PC-9 (cell line): ENCODE data around the gene GALR1. TPM values are rescaled to one million over a fixed set of nuclear protein-coding genes. Genes with fewer than 3 reads are reported as not detected.

Source experiments
- BruUV-seq: library from RNA; stranded (reverse); fragments of 400-500 nt; replicated peaks from 2 replicates; lab custom pipeline; 2021; lab: Mats Ljungman, UMichigan
- CTCF ChIA-PET: fragments of 300-600 bp; sonication (Branson Sonifier 250); formaldehyde crosslinking; loops from one replicate; lab custom pipeline; 2022; ENCODE audit warnings: antibody characterized with exemption; lab: Charles Lee
- POLR2A ChIA-PET: fragments of 300-600 bp; sonication (Branson Sonifier 250); formaldehyde crosslinking; loops from one replicate; lab custom pipeline; 2022; ENCODE audit warnings: antibody characterized with exemption; ENCODE audit not compliant: unreplicated experiment; lab: Charles Lee
- DNase-seq, 2 experiments: peaks; one replicate each; pipeline versions ENCODE4 v3.0.0 to v3.0.0-alpha.2; 2015 to 2022; ENCODE audit warnings: mixed read lengths in 1 of 2
- H2AFZ ChIP-seq: fragments of 200-600 bp; sonication (generic); 2 replicates; pipeline ENCODE4 v1.8.1; 2017; ENCODE audit warnings: antibody characterized with exemption
- H3F3A ChIP-seq: fragments of 200-600 bp; sonication (generic); 2 replicates; pipeline ENCODE4 v1.8.1; 2017; ENCODE audit warnings: antibody characterized with exemption, mild to moderate bottlenecking, low read depth; ENCODE audit not compliant: insufficient read depth
- H3K27ac ChIP-seq: fragments of 200-600 bp; sonication (generic); 2 replicates; pipeline ENCODE4 v1.6.1; 2016; ENCODE audit warnings: mixed run types
- H3K27me3 ChIP-seq: fragments of 200-600 bp; sonication (generic); 2 replicates; pipeline ENCODE4 v1.6.1; 2016; ENCODE audit warnings: low read depth, mixed run types; ENCODE audit not compliant: insufficient read depth
- H3K36me3 ChIP-seq: fragments of 200-600 bp; sonication (generic); 2 replicates; pipeline ENCODE4 v1.6.1; 2016; ENCODE audit warnings: low read depth, mixed run types
- H3K4me1 ChIP-seq: fragments of 200-600 bp; sonication (generic); replicated peaks from 2 replicates; pipeline ENCODE4 v1.6.1; 2016; ENCODE audit warnings: mixed run types; ENCODE audit not compliant: insufficient read depth
- H3K4me2 ChIP-seq: fragments of 200-600 bp; sonication (generic); 2 replicates; pipeline ENCODE4 v1.6.1; 2017; ENCODE audit warnings: mixed run types
- H3K4me3 ChIP-seq: fragments of 200-600 bp; sonication (generic); 2 replicates; pipeline ENCODE4 v1.6.1; 2016; ENCODE audit warnings: mixed run types
- H3K79me2 ChIP-seq: fragments of 200-600 bp; sonication (generic); 2 replicates; pipeline ENCODE4 v1.6.1; 2017; ENCODE audit warnings: low read depth, mixed run types
- H3K9me2 ChIP-seq: fragments of 200-600 bp; sonication (generic); 2 replicates; pipeline ENCODE4 v1.8.1; 2017; ENCODE audit warnings: mild to moderate bottlenecking; ENCODE audit not compliant: insufficient read depth
- H3K9me3 ChIP-seq: fragments of 200-600 bp; sonication (generic); 2 replicates; pipeline ENCODE4 v1.8.1; 2016; ENCODE audit warnings: low read depth; ENCODE audit not compliant: insufficient read depth
- H4K20me1 ChIP-seq: fragments of 200-600 bp; sonication (generic); 2 replicates; pipeline ENCODE4 v1.8.1; 2017; ENCODE audit not compliant: insufficient read depth
- EZH2 ChIP-seq: fragments of 200-600 bp; sonication (generic); IDR thresholded peaks from 2 replicates; pipeline ENCODE4 v1.8.0; 2017; ENCODE audit warnings: antibody characterized with exemption, low read depth
- intact Hi-C: fragments of 100-400 bp; cut with micrococcal nuclease; formaldehyde crosslinking; loops from one replicate; pipeline ENCODE4 v1.10.0; 2022; ENCODE audit not compliant: unreplicated experiment
- total RNA-seq: library from RNA; stranded (reverse); gene quantifications from 2 replicates; pipeline ENCODE4 v1.2.3, GENCODE V29; 2021
- TF ChIP-seq, protein P1 (sequence below): fragments of 200-600 bp; sonication (generic); conservative IDR thresholded peaks from 2 replicates; pipeline ENCODE4 v1.6.1; 2017; ENCODE audit warnings: mixed run types, antibody characterized with exemption, mild to moderate bottlenecking, moderate library complexity

Gene GALR1
- total RNA-seq, 1 experiment from 2014 or later, result not detected

DNA sequence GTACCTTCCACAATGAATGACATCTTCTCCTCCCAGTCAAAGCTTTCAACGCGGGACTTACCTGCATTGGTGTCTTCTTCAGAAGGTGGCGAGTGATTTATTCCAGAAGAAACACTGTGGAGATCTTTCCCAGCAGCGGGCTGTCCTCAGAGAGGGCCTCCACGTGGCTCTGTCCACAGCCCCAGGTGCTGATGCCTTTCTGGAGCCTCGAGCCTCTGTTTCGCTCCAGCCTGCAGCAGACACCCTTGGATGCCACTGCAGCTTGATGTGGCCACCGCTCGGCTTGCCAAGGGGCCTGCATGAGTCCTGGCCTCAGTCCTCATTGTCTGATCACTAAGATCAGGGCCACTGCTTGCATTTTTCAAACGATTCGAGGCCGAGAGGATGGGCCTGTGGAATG lies 46.6 kb upstream of the GALR1 start:
- Histone ChIP-seq H3K27me3 (no peaks in the 10 kb centered on the region), H3K9me3 (no peaks in the 10 kb centered on the region), H2AFZ (no peak overlapping the region), H3K9me2 (no peaks in the 10 kb centered on the region), H3K4me1 (0 out of 2 replicates have a peak, but pooled peaks cover 6% of the 10 kb centered on the region), H3K4me3 (no peak overlapping the region), H3K79me2 (no peaks in the 10 kb centered on the region), H4K20me1 (no peaks in the 10 kb centered on the region), H3F3A (no peaks in the 10 kb centered on the region), H3K27ac (no peak overlapping the region), H3K36me3 (no peaks in the 10 kb centered on the region), H3K4me2 (no peak overlapping the region)
- BruUV-seq, result no TSS peak
- TF ChIP-seq, protein P1, sequence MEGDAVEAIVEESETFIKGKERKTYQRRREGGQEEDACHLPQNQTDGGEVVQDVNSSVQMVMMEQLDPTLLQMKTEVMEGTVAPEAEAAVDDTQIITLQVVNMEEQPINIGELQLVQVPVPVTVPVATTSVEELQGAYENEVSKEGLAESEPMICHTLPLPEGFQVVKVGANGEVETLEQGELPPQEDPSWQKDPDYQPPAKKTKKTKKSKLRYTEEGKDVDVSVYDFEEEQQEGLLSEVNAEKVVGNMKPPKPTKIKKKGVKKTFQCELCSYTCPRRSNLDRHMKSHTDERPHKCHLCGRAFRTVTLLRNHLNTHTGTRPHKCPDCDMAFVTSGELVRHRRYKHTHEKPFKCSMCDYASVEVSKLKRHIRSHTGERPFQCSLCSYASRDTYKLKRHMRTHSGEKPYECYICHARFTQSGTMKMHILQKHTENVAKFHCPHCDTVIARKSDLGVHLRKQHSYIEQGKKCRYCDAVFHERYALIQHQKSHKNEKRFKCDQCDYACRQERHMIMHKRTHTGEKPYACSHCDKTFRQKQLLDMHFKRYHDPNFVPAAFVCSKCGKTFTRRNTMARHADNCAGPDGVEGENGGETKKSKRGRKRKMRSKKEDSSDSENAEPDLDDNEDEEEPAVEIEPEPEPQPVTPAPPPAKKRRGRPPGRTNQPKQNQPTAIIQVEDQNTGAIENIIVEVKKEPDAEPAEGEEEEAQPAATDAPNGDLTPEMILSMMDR, result no peak
- TF ChIP-seq EZH2, result no peak
- ChIA-PET CTCF (no interaction called here), POLR2A (no interaction called here)
- no peak for DNase-seq
- intact Hi-C loops, result no loop called here

- Histone ChIP-seq H3K9me2 (no peaks in the 10 kb centered on the region), H3K4me2 (no peak overlapping the region), H3K27ac (no peak overlapping the region), H3K27me3 (no peaks in the 10 kb centered on the region), H3K79me2 (no peaks in the 10 kb centered on the region), H2AFZ (no peak overlapping the region), H3K4me3 (no peak overlapping the region), H3K9me3 (no peaks in the 10 kb centered on the region), H4K20me1 (no peaks in the 10 kb centered on the region), H3F3A (no peaks in the 10 kb centered on the region), H3K4me1 (0 out of 2 replicates have a peak, but pooled peaks cover 9% of the 10 kb centered on the region), H3K36me3 (no peaks in the 10 kb centered on the region)
- intact Hi-C loops, result no loop called here
- ChIA-PET CTCF (no interaction called here), POLR2A (no interaction called here)
- BruUV-seq, result no TSS peak
- TF ChIP-seq, protein P1, result no peak
- TF ChIP-seq EZH2, result no peak
- DNase-seq, result no peak
These were observed 45.8 kb upstream of the GALR1 start for GRCh38 chr18:77203851-77204250.

- BruUV-seq, result no TSS peak
These were observed 43.9 kb upstream of the GALR1 start for GRCh38 chr18:77205769-77206168.

More at GRCh38 chr18:77205769-77206168, 43.9 kb upstream of the GALR1 start:
- Histone ChIP-seq H3K9me2 (no peaks in the 10 kb centered on the region), H3F3A (no peaks in the 10 kb centered on the region), H4K20me1 (no peaks in the 10 kb centered on the region), H3K79me2 (no peaks in the 10 kb centered on the region), H2AFZ (no peak overlapping the region), H3K4me2 (no peak overlapping the region), H3K27me3 (no peaks in the 10 kb centered on the region), H3K27ac (no peak overlapping the region), H3K4me1 (0 out of 2 replicates have a peak, but pooled peaks cover 12% of the 10 kb centered on the region), H3K9me3 (no peaks in the 10 kb centered on the region), H3K4me3 (no peak overlapping the region), H3K36me3 (no peaks in the 10 kb centered on the region)
- CTCF ChIA-PET, result no interaction called here
- TF ChIP-seq EZH2, result no peak
- TF ChIP-seq, protein P1, result no peak
- no peak for DNase-seq
- intact Hi-C loops, result no loop called here
- POLR2A ChIA-PET, result no interaction called here
